DMS53 treated with DMSO at 0.1 percent for 48 hours (cell line): ENCODE measurements around the gene ISCA1.

Experiments
- DNase-seq: peaks from one replicate; lab custom pipeline; 2025; ENCODE audit not compliant: unreplicated experiment; lab: John Stamatoyannopoulos, UW

Gene ISCA1

DNA sequence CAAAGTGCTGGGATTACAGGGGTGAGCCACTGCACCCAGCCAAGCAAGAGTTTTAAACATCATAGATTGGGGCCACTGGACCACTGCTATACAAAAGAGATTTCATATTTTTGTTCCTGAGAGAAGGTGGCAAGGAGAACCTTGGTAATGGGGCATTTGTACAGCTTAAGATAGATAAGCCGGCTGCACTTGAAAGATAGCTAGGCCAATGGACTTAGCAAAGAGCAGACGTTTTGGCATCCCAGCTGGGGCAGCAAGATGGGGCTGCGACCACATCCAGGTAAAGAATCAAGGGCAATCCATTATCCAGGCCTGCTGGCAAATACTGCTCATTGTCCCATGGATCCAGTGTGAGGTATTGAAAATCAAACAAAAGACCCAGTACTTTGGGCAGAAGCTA lies 3.9 kb upstream of the ISCA1 start:
- DNase-seq: no peak

DNA sequence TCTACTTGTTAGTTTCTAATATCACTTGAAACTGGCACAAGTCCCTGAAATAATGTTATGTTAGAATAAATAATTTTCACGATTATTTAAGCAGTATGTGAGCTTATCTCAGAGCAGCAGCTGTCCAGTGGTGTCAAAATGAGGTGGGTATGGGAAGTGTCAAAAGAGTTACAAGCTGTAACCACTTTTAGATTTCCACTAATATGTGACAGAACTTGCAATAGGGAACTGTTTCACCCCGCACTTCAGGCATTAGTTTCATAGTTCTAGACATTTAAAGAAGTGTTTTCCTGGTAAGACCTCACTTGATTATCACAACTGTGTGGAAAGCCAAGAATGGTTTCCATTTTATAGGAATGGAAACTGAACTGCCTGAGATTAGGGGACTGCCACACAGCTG lies 2.9 kb upstream of the ISCA1 start:
- DNase-seq: no peak

DNA sequence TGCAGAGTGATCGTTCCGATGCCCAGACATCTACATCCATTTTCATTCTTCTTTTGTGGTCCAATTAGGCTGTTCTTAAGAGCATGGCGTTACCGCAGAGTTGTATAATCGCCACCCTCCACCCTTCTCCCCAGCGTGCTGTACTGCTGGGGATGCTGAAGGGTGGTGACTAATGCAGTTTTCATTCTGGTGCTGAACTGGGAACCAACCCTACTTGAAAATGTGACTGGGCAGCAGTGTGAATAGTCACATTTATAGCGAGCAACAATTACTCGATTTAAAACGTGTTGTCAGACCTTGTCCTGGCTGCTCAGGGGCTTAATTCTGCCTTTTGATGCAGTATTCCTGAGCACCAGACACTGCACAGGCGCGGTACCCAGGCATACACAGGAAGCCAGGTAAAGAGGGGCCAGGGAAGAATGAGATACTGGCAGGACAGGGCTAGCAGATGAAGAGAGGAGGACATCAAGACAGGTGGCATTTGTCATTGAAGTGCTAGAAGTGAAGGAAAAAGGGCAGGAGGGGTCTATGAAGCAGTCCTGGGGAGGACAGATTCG lies 719 bp upstream of the ISCA1 start:
- DNase-seq: peak; percentile 71

DNA sequence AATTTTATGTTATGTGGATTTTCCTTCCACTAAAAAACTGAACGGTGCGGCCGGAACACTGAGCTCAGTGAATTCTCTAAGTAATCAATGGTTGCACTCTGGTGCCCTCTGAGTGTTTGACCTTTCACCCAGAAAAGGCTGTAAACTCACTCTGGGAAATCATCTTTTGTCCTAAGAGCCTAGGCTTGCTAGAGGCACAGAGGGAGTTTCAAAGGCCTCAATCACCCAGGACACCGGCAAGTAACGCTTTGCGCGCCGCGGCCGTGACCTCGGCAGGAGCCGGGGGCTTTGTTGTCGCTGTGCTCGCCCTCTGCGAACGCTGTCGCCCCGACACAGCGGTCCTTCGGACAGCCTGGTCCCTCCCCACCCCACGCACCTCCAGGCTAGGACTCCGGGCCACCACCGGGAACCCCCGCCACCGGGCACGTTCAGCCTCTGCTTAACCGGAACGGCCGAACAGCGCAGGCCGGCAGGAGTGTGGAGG lies 703 bp downstream of the ISCA1 start:
- no peak for DNase-seq

DNA sequence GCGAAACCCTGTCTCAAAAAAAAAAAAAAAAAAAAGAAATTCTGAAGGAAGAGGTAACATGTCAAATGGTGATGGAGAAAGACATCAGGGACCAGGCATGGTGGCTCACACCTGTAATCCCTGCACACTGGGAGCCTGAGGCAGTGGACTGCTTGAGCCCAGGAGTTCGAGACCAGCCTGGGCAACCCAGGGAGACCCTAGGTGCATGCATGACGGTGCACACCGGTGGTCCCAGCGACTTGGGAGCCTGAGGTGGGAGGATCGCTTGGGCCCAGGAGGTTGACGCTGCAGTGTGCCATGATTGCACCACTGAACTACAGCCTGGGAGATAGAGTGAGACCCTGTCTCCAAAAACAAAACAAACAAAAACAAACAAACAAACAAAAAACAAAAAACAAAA lies 1.8 kb downstream of the ISCA1 start:
- DNase-seq: no peak

DNA sequence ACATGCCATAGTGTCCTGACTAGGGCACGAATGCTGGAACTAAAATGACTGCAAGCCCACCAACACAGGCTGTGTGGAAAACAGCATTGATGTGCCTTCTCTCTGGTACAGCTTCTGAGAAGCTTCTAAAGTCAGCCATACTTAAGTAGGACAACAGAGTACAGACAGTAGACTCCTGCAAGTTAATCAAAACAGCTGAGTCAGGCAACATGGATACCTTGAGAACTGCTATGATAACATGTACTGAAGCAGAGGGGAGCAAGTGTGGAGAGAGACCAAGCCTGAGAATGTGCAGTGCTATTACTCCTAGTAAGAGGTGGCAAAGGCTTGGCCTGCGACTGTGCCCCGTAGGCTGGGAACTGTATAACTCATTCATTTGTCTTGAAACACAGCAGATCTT lies 2.5 kb downstream of the ISCA1 start:
- DNase-seq: no peak

DNA sequence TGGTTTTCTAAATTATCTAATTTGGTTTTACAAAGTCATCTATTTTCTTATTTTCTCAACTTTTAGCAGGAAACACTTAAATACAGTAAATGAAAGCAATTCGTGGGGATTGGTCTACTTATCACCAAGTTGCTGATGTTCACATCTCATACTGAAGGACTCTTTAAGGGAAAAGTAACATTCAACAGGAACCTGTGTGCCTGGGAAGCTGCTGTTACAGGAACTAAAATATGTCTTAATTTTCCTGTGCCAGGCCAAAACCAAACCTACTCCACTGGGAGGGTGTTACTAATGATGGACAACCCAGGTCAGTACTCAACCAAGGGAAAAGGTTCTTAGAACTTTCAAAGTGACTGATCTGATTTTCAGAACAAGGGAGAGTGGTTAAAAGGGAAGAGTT lies 5.3 kb downstream of the ISCA1 start:
- DNase-seq: no peak

DNA sequence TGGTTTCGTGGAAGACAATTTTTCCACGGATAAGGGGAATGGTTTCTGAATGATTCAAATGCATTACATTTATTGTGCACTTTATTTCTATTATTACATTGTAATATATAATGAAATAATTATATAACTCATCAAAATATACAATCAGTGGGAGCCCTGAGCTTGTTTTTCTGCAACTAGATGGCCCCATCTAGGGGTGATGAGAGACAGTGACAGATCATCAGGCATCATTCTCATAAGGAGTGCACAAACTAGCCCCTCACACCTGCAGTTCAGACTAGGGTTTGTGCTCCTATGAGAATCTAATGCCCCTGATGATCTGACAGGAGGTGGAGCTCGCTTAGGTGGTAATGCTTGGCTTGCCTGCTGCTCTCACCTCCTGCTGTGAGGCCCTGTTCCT lies 6.4 kb downstream of the ISCA1 start:
- DNase-seq: no peak

DNA sequence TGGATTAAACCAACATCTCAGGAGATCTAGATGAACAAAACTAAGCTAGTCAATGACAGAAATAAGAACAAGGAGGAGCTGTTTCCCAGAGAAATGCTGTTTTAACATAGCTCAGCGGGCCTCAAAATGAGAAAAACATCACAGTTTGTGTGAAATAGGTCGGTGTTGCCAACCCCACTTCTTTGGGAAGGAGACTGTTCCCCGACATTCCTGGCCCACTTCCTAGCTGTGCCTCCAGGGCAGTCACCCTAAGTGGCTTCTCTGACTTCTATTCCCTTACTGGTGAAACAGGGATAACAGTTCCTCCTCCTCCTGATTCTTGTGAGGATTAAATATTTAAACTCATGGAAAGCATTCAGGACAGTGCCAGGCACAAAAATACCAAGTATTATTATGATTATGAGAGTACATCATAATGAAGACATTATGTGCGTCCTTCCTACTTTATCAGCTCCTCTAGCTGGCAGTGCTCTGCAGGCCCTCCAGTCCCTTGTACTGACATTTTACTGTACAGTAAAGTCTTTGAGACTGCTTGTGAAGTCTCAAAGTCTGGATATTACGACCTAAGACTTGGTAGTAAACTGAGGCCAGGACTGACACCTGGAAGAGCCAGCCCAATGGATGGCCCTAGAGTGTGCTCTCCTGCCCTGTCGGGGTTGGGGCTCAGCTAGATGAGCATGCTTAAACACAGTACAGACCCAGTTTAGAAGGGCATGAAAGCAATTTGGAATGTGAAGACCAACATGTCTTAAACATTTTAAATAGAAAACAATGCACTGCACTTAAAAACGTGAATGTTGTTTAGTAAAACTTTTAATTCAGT lies 7.3 kb downstream of the ISCA1 start:
- DNase-seq: no peak

DNA sequence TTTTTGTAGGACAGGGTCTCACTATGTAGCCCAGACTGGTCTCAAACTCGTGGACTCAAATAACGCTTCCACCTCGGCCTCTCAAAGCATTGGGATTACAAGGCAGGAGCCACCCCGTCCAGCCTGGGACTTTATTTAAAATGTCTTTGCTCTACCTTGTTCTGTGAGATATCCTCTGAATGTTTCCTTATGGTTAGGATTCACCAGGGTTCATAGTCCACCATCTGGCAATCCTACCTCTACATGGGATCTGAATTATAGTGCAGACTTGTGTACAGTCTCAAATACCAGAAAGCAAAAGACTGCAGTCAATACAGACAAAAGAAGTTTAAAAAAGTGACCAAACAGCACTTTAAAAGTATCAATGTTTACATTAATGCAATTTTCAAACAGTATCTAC lies 10.1 kb downstream of the ISCA1 start:
- DNase-seq: no peak

DNA sequence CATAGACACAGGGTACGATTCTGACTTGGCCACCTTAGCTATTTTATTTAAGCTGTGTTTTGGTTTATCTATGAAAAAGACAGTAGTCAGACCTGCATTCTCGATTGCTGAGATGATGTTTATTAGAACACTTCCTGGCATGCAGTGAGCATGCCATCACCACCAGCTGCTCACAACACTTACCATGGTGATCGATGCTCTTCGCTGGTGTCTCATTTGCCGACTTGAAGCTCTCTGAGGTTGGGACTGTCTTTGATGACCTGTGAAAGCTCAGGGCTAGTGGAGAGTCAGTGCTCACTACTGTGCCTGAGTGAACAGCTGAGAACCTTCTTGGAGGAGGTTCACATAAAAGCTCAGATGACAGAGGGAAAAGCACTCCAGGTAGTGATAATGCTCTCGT lies 18.5 kb downstream of the ISCA1 start:
- no peak for DNase-seq

DNA sequence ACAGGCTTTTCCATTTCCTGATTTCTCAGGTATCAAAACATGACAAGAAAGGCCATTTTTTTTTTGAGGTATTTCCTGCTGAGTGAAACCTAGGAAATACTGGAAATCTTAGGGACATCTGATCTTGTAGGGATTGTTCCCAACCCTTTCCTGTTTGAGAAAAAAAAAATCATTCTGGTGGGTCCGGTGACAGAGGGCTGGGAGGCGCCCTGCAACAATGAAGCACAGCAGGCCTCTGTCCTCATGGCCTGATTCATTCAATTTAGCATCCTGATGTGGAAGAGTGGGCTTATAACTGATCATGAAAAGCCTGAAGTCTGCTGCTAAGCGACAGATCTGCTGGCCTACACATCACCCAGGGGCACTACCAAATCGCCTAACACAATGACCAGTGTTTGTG lies 19.8 kb downstream of the ISCA1 start:
- no peak for DNase-seq

DNA sequence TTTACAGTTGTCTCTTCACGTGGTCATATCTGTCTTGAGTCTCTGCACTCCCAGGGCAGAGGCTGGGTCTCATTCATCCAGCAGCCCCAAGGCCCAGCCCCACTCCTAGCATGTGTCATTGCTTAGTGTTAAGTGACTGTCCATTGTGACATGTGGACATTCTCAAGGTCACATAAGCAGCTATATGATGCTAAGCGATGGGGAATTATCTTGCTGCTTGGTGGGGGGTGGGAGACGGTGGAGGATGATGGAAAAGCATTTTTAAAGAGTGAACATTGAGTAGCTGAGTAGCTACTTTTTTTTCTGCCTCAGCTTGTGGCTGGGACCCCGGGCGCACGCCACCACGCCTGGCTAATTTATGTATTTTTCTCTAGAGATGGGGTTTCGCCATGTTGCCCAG lies 22.8 kb downstream of the ISCA1 start, which contains the start of gene C9orf153:
TSS of gene C9orf153 (minus strand) at position 101 of the 400 bp plus-strand sequence. CDS start 30,054 bp downstream, outside the sequence.
- no peak for DNase-seq

DNA sequence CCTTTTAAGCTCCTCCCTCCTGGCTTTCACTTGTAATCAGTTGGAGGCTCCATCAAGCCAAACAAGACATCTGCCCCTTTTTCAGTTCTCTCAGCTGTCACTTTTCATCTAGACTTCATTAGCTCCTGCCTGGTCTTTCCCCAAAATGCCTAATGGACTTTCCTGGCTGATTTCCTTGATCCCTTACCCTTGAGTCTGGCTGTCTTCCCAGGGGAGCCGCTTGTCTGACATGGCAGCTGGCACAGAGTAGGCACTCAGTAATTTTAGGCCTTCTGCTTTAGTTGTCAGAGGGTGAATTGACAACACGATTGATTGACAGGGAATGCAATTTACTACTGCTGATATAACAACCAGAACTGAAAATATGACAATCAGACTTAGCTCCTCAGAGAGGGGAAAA lies 24.9 kb downstream of the ISCA1 start:
- no peak for DNase-seq

DNA sequence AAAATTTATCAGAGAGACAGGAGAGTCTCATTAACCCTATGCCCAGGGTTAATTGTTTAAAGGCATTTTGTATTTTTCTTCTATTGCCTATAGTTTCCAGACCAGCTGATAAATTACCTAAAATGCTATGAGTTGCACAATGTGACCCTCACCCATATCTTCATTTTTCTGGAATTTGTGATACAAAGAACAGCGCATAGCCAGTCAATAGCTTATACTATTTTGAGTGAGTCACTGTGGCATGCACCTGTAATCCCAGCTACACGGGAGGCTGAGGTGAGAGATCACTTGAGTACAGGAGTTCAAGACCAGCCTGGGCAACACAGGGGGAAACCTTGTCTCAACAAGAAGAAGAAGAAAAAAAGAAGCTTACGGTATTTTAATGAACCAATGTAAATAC lies 25.7 kb downstream of the ISCA1 start:
- no peak for DNase-seq

DNA sequence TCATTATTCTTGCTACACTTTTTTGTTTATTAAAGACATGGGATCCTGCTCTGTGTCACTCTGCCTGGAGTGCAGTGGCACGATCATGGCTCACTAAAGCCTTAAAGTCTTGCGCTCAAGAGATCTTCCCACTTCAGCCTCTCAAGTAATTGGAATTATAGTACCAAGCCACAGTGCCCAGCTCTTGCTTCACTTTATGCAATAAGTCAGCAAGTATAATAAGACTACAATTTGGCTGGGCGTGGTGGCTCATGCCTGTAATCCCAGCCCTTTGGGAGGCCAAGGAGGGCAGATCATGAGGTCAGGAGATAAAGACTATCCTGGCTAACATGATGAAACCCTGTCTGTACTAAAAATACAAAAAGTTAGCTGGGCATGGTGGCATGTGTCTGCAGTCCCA lies 28.8 kb downstream of the ISCA1 start:
- no peak for DNase-seq

DNA sequence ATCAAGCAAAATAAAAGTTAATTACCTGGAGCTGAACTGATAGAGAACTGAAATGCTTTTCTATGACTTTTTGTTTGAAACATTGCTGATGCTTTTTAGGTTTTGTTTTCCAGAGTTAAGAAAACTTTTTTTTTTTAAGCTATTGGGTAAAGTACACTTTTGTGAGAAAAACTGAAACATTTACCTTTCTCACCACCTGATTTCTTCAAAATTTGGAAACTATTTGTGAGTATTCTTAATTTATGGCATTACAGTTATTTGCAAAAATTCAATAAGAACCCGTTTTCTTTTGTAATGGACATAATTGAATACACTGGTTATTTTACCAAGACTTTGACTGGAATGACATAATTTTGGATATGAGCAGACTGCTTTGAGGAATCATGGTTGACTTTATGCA lies 29.5 kb downstream of the ISCA1 start:
- DNase-seq: no peak

DNA sequence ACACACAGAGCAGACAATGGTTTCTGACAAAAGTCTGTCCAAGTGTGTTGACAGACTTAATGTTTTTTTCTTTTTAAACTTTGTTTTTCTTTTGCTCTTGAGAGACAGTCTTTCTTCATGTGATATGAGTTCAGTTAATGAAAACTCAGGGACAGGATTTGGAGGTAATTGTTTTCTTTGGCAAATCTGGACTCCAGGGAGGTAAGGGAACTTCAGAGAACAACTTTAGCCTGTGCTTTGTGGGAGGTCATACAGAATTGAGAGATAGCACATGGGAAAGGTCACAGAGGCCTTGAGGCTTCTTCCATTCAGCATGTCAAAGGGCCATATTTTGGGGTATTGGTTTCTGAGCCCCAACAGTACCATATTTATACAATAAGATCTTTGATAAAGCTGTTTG lies 32.2 kb downstream of the ISCA1 start:
- no peak for DNase-seq

DNA sequence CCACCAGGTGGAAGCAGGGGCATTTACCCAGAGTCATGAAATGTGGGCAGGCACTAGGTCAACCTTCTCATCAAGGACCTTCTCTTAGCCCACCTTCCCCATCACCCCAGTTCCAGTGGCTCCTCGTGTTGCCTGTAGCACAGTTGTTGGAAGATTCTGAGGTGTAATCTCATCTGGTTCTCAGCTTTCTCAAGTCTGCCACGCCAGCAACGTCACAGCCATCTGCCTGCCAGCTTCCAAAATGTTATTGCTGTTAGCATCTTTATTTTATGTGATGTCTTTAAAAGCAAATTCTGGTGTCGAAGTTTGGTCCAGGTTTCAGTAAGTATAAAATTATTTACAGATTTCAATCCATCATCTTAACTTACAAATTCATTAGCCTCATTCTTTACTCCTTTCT lies 33.6 kb downstream of the ISCA1 start:
- no peak for DNase-seq

DNA sequence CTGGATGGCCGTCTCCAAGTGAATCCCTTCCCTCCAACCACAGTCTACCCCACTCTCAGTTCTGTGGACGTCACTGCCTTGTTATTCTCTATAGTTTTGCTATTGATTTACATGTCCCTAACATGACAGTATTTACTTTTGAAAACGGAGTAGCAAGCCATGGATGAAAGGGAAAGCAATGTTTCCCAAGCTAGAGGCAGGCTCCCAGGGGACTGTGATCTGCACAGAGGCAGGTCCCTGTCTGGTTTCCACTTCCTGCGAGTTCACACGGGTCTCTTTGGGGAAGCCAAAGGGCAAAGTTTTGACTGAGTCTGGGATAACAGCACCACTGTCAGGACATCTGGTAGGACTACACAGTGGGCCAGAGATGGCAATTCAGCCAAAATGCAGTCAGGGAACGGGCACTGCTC lies 35.6 kb downstream of the ISCA1 start:
- DNase-seq: no peak

DNA sequence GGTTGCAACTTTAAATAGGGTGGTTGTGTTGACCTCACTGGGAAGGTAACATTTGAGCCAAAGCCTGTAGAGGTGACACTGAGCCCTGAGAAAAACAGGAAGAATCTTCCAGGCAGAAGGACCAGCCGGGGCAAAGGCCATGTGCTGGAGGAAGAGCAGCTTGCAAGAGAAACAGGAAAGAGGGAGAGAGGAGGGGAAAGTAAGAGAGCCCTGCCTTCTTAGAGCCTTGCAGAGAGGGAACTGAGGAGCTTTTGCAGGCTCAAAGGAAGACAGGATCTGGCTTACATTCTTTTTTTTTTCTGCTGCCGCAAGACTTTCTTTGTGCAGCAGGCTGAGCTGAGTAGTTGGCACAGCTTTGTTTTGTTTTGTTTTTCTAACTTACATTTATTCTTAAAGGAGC lies 40.3 kb downstream of the ISCA1 start:
- DNase-seq: no peak

DNA sequence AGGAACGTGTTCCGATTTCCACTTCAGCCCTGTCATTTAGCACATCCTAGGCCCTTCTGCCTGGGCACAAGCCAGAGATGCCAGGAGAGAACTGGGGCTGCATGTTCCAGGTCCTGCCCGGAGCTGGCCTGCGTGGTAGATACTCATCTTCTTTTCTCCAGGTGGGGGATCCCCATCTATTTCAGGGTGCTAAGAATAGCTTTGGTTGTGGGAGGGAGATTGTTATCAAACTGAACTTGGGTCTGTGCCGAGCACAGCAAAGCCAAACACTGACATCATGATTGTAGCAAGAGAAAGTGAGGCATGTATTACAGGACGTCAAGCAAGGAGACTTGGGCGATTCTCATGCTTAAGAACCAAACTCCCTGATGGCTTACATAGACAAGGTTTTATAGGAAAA lies 41.1 kb downstream of the ISCA1 start:
- no peak for DNase-seq
